GM23338 (cell line): Measurements from ENCODE around the gene DNAAF2. TPM values are rescaled to one million over a fixed set of nuclear protein-coding genes. Genes with fewer than 3 reads are reported as not detected.

Experiments used
- ATAC-seq: fragments of 200-7000 bp; cut with Tn5 transposase; 3 replicates; pipeline ENCODE4 v1.9.1; 2020
- DNase-seq: peaks from one replicate; pipeline ENCODE4 v3.0.0-alpha.2; 2015; ENCODE audit warnings: low spot score
- H2AFZ ChIP-seq: fragments of 200-600 bp; sonication (generic); 2 replicates; pipeline ENCODE4 v1.8.0; 2016; ENCODE audit warnings: antibody characterized with exemption, mild to moderate bottlenecking, moderate library complexity
- H3F3A ChIP-seq: fragments of 200-600 bp; sonication (generic); replicated peaks from 2 replicates; pipeline ENCODE4 v1.8.0; 2017; ENCODE audit warnings: antibody characterized with exemption, mixed run types, low read depth
- H3K27ac ChIP-seq: fragments of 200-600 bp; sonication (generic); 2 replicates; pipeline ENCODE4 v1.6.1; 2016; ENCODE audit warnings: low read depth
- H3K27me3 ChIP-seq: fragments of 200-600 bp; sonication (generic); 2 replicates; pipeline ENCODE4 v1.8.0; 2016; ENCODE audit warnings: mild to moderate bottlenecking, mixed run types, moderate library complexity; ENCODE audit not compliant: insufficient read depth
- H3K36me3 ChIP-seq: fragments of 200-600 bp; sonication (generic); 2 replicates; pipeline ENCODE4 v1.8.0; 2016; ENCODE audit warnings: mild to moderate bottlenecking; ENCODE audit not compliant: insufficient read depth
- H3K4me1 ChIP-seq: fragments of 200-600 bp; sonication (generic); 2 replicates; pipeline ENCODE4 v1.8.0; 2016; ENCODE audit warnings: mild to moderate bottlenecking, moderate library complexity; ENCODE audit not compliant: insufficient read depth
- H3K4me2 ChIP-seq: fragments of 200-600 bp; sonication (generic); 2 replicates; pipeline ENCODE4 v1.7.1; 2017; ENCODE audit warnings: mixed run types
- H3K4me3 ChIP-seq: fragments of 200-600 bp; sonication (generic); 2 replicates; pipeline ENCODE4 v1.6.1; 2016; ENCODE audit warnings: mixed run types
- H3K79me2 ChIP-seq: fragments of 200-600 bp; sonication (generic); replicated peaks from 2 replicates; pipeline ENCODE4 v1.8.0; 2017; ENCODE audit warnings: mild to moderate bottlenecking; ENCODE audit not compliant: insufficient read depth
- H3K9me2 ChIP-seq: fragments of 200-600 bp; sonication (generic); 2 replicates; pipeline ENCODE4 v1.8.0; 2017; ENCODE audit not compliant: insufficient read depth
- H4K20me1 ChIP-seq: fragments of 200-600 bp; sonication (generic); replicated peaks from 2 replicates; pipeline ENCODE4 v1.8.0; 2017; ENCODE audit warnings: mild to moderate bottlenecking; ENCODE audit not compliant: insufficient read depth
- H3K27ac Mint-ChIP-seq: 2 replicates; pipeline ENCODE4 v1.8.0; 2020; ENCODE audit warnings: inconsistent platforms, mild to moderate bottlenecking, moderate library complexity, mixed read lengths
- H3K27me3 Mint-ChIP-seq: 3 replicates; pipeline ENCODE4 v1.8.0; 2022; ENCODE audit warnings: low read depth, mild to moderate bottlenecking, moderate library complexity, mixed read lengths, inconsistent platforms; ENCODE audit not compliant: insufficient read depth, poor library complexity
- H3K36me3 Mint-ChIP-seq: 3 replicates; pipeline ENCODE4 v1.8.0; 2021; ENCODE audit warnings: low read depth, mild to moderate bottlenecking, inconsistent platforms, moderate library complexity, mixed read lengths
- H3K4me1 Mint-ChIP-seq: 3 replicates; pipeline ENCODE4 v1.8.0; 2020; ENCODE audit warnings: mild to moderate bottlenecking, inconsistent platforms, mixed read lengths
- H3K4me3 Mint-ChIP-seq: 3 replicates; pipeline ENCODE4 v1.8.0; 2021; ENCODE audit warnings: moderate library complexity, mild to moderate bottlenecking, inconsistent platforms, mixed read lengths
- H3K9me3 Mint-ChIP-seq: 3 replicates; pipeline ENCODE4 v1.8.0; 2020; ENCODE audit warnings: moderate library complexity, mild to moderate bottlenecking, inconsistent platforms, mixed read lengths
- CREB1 ChIP-seq: fragments of 250-450 bp; sonication (Bioruptor Pico); IDR thresholded peaks from 2 replicates; pipeline ENCODE4 v1.5.0; 2020; ENCODE audit warnings: low read depth, mild to moderate bottlenecking, moderate library complexity
- EZH2 ChIP-seq: fragments of 200-600 bp; sonication (generic); IDR thresholded peaks from one replicate; pipeline ENCODE4 v1.8.0; 2017; ENCODE audit warnings: antibody characterized with exemption, mild to moderate bottlenecking, low read depth; ENCODE audit not compliant: unreplicated experiment
- EZH2phosphoT487 ChIP-seq: fragments of 200-600 bp; sonication (generic); IDR thresholded peaks from one replicate; pipeline ENCODE4 v1.8.1; 2018; ENCODE audit warnings: antibody characterized with exemption; ENCODE audit not compliant: unreplicated experiment
- JUNB ChIP-seq: IDR thresholded peaks from one replicate; pipeline ENCODE4 v1.6.1; 2016; ENCODE audit warnings: antibody characterized with exemption; ENCODE audit not compliant: unreplicated experiment
- NANOG ChIP-seq: IDR thresholded peaks from 2 replicates; pipeline ENCODE4 v1.6.1; 2016; ENCODE audit warnings: antibody characterized with exemption, borderline replicate concordance
- POLR2AphosphoS5 ChIP-seq: IDR thresholded peaks from 2 replicates; pipeline ENCODE4 v1.6.1; 2016; ENCODE audit warnings: antibody characterized with exemption, low read depth
- STAT1 ChIP-seq: IDR thresholded peaks from one replicate; pipeline ENCODE4 v1.6.1; 2016; ENCODE audit warnings: antibody characterized with exemption; ENCODE audit not compliant: unreplicated experiment
- ZNF114 ChIP-seq: fragments of 250-450 bp; sonication (Bioruptor Pico); IDR thresholded peaks from 2 replicates; pipeline ENCODE4 v1.5.0; 2020; ENCODE audit warnings: mild to moderate bottlenecking, moderate library complexity
- ZNF331 ChIP-seq: fragments of 250-450 bp; sonication (Bioruptor Pico); IDR thresholded peaks from 2 replicates; pipeline ENCODE4 v1.5.0; 2020; ENCODE audit warnings: low read depth, mild to moderate bottlenecking, moderate library complexity
- polyA plus RNA-seq: library from polyadenylated mRNA; unstranded; fragments of >200 nt; fragmentation: Nextera tagmentation; extraction: Ambion mirVana; gene quantifications from 2 replicates; pipeline ENCODE4 v1.2.1, GENCODE V29; 2016
- total RNA-seq: library from RNA; depleted of rRNA; stranded (reverse); fragments of >200 nt; shearing (Covaris generic); gene quantifications from 2 replicates; pipeline ENCODE4 v1.2.3, GENCODE V29; 2014
- TF ChIP-seq, protein P1 (sequence below), 2 experiments: fragments of 200-600 bp in 1 of 2; sonication (generic) in 1 of 2; conservative IDR thresholded peaks; 2 replicates each; pipeline versions ENCODE4 v1.5.1 to v1.6.1; 2016 to 2017; ENCODE audit warnings: antibody characterized with exemption in 2 of 2, low read depth in 2 of 2, mild to moderate bottlenecking in 2 of 2, moderate library complexity in 1 of 2
- TF ChIP-seq, protein P2 (sequence below): IDR thresholded peaks from one replicate; pipeline ENCODE4 v1.6.1; 2018; ENCODE audit warnings: antibody characterized with exemption; ENCODE audit not compliant: unreplicated experiment
- TF ChIP-seq, protein P3 (sequence below): IDR thresholded peaks from 2 replicates; pipeline ENCODE4 v1.6.1; 2016; ENCODE audit warnings: antibody characterized with exemption
- TF ChIP-seq, protein P4 (sequence below): fragments of 250-450 bp; sonication (Bioruptor Pico); IDR thresholded peaks from 2 replicates; pipeline ENCODE4 v1.5.0; 2020; ENCODE audit warnings: mild to moderate bottlenecking, moderate library complexity

Gene DNAAF2
- total and polyA plus RNA-seq, 2 experiments from 2014 or later, result 40.4 to 62.6 TPM

DNA sequence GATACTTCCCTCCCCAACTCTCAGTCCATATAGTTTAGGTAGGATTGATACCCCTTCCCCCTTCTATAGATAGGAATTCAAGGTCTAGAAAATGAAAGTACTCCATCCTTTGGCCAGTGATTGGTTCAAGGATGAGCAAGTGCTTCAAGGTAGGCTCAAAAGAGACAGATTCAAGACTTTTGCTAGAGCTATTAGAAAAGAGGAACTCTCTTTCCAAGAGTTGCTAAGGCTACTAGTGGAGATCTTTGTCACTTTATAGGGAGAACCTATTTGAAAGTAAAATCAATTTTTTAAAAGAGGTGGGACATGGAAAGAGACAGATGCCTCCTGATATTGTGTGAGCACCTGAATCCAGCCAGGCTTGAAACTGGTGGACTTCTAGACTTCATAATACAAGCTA, 35.4 kb upstream of the DNAAF2 start:
- Histone ChIP-seq H3K36me3 (peaks cover 20% of the 10 kb centered on the region; the same call in 1 of the 2 replicates), H4K20me1 (no peaks in the 10 kb centered on the region), H2AFZ (no peak overlapping the region), H3K79me2 (no peaks in the 10 kb centered on the region), H3K27ac (no peak overlapping the region), H3K9me2 (no peaks in the 10 kb centered on the region), H3K4me2 (no peak overlapping the region), H3F3A (no peaks in the 10 kb centered on the region), H3K4me1 (no peaks in the 10 kb centered on the region), H3K4me3 (no peak overlapping the region), H3K27me3 (no peaks in the 10 kb centered on the region)
- DNase-seq (no peak), ATAC-seq (no peak)
- Mint-ChIP-seq H3K4me3 (no peak overlapping the region), H3K36me3 (peaks cover 52% of the 10 kb centered on the region), H3K27ac (no peak overlapping the region), H3K27me3 (peaks cover 3% of the 10 kb centered on the region), H3K9me3 (no peaks in the 10 kb centered on the region), H3K4me1 (no peaks in the 10 kb centered on the region)
- TF ChIP-seq CREB1 (CRISPR knock-in tag), result no peak
- no peak for TF ChIP-seq EZH2
- TF ChIP-seq EZH2phosphoT487, result no peak
- no peak for TF ChIP-seq POLR2AphosphoS5
- no peak for TF ChIP-seq ZNF331 (CRISPR knock-in tag)
- no peak for TF ChIP-seq JUNB
- TF ChIP-seq, protein P1, sequence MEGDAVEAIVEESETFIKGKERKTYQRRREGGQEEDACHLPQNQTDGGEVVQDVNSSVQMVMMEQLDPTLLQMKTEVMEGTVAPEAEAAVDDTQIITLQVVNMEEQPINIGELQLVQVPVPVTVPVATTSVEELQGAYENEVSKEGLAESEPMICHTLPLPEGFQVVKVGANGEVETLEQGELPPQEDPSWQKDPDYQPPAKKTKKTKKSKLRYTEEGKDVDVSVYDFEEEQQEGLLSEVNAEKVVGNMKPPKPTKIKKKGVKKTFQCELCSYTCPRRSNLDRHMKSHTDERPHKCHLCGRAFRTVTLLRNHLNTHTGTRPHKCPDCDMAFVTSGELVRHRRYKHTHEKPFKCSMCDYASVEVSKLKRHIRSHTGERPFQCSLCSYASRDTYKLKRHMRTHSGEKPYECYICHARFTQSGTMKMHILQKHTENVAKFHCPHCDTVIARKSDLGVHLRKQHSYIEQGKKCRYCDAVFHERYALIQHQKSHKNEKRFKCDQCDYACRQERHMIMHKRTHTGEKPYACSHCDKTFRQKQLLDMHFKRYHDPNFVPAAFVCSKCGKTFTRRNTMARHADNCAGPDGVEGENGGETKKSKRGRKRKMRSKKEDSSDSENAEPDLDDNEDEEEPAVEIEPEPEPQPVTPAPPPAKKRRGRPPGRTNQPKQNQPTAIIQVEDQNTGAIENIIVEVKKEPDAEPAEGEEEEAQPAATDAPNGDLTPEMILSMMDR (conservative IDR thresholded peaks at IDR 0.05; ENCODE audit: low read depth in 2 of 2), result no peak
- TF ChIP-seq, protein P2, sequence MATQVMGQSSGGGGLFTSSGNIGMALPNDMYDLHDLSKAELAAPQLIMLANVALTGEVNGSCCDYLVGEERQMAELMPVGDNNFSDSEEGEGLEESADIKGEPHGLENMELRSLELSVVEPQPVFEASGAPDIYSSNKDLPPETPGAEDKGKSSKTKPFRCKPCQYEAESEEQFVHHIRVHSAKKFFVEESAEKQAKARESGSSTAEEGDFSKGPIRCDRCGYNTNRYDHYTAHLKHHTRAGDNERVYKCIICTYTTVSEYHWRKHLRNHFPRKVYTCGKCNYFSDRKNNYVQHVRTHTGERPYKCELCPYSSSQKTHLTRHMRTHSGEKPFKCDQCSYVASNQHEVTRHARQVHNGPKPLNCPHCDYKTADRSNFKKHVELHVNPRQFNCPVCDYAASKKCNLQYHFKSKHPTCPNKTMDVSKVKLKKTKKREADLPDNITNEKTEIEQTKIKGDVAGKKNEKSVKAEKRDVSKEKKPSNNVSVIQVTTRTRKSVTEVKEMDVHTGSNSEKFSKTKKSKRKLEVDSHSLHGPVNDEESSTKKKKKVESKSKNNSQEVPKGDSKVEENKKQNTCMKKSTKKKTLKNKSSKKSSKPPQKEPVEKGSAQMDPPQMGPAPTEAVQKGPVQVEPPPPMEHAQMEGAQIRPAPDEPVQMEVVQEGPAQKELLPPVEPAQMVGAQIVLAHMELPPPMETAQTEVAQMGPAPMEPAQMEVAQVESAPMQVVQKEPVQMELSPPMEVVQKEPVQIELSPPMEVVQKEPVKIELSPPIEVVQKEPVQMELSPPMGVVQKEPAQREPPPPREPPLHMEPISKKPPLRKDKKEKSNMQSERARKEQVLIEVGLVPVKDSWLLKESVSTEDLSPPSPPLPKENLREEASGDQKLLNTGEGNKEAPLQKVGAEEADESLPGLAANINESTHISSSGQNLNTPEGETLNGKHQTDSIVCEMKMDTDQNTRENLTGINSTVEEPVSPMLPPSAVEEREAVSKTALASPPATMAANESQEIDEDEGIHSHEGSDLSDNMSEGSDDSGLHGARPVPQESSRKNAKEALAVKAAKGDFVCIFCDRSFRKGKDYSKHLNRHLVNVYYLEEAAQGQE, result no peak
- no peak for TF ChIP-seq NANOG
- TF ChIP-seq, protein P3, sequence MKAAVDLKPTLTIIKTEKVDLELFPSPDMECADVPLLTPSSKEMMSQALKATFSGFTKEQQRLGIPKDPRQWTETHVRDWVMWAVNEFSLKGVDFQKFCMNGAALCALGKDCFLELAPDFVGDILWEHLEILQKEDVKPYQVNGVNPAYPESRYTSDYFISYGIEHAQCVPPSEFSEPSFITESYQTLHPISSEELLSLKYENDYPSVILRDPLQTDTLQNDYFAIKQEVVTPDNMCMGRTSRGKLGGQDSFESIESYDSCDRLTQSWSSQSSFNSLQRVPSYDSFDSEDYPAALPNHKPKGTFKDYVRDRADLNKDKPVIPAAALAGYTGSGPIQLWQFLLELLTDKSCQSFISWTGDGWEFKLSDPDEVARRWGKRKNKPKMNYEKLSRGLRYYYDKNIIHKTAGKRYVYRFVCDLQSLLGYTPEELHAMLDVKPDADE, result no peak
- no peak for TF ChIP-seq ZNF114
- TF ChIP-seq STAT1, result no peak
- TF ChIP-seq, protein P4, sequence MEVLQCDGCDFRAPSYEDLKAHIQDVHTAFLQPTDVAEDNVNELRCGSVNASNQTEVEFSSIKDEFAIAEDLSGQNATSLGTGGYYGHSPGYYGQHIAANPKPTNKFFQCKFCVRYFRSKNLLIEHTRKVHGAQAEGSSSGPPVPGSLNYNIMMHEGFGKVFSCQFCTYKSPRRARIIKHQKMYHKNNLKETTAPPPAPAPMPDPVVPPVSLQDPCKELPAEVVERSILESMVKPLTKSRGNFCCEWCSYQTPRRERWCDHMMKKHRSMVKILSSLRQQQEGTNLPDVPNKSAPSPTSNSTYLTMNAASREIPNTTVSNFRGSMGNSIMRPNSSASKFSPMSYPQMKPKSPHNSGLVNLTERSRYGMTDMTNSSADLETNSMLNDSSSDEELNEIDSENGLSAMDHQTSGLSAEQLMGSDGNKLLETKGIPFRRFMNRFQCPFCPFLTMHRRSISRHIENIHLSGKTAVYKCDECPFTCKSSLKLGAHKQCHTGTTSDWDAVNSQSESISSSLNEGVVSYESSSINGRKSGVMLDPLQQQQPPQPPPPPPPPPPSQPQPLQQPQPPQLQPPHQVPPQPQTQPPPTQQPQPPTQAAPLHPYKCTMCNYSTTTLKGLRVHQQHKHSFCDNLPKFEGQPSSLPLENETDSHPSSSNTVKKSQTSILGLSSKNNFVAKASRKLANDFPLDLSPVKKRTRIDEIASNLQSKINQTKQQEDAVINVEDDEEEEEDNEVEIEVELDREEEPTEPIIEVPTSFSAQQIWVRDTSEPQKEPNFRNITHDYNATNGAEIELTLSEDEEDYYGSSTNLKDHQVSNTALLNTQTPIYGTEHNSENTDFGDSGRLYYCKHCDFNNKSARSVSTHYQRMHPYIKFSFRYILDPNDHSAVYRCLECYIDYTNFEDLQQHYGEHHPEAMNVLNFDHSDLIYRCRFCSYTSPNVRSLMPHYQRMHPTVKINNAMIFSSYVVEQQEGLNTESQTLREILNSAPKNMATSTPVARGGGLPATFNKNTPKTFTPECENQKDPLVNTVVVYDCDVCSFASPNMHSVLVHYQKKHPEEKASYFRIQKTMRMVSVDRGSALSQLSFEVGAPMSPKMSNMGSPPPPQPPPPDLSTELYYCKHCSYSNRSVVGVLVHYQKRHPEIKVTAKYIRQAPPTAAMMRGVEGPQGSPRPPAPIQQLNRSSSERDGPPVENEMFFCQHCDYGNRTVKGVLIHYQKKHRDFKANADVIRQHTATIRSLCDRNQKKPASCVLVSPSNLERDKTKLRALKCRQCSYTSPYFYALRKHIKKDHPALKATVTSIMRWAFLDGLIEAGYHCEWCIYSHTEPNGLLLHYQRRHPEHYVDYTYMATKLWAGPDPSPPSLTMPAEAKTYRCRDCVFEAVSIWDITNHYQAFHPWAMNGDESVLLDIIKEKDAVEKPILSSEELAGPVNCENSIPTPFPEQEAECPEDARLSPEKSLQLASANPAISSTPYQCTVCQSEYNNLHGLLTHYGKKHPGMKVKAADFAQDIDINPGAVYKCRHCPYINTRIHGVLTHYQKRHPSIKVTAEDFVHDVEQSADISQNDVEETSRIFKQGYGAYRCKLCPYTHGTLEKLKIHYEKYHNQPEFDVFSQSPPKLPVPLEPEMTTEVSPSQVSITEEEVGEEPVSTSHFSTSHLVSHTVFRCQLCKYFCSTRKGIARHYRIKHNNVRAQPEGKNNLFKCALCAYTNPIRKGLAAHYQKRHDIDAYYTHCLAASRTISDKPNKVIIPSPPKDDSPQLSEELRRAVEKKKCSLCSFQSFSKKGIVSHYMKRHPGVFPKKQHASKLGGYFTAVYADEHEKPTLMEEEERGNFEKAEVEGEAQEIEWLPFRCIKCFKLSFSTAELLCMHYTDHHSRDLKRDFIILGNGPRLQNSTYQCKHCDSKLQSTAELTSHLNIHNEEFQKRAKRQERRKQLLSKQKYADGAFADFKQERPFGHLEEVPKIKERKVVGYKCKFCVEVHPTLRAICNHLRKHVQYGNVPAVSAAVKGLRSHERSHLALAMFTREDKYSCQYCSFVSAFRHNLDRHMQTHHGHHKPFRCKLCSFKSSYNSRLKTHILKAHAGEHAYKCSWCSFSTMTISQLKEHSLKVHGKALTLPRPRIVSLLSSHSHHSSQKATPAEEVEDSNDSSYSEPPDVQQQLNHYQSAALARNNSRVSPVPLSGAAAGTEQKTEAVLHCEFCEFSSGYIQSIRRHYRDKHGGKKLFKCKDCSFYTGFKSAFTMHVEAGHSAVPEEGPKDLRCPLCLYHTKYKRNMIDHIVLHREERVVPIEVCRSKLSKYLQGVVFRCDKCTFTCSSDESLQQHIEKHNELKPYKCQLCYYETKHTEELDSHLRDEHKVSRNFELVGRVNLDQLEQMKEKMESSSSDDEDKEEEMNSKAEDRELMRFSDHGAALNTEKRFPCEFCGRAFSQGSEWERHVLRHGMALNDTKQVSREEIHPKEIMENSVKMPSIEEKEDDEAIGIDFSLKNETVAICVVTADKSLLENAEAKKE (CRISPR knock-in tag), result no peak
